ENCODE data around the gene KREMEN1. TPM values are rescaled to one million over a fixed set of nuclear protein-coding genes. Genes with fewer than 3 reads are reported as not detected.
"Not testable (repeated sequence)": the region's sequence is repeated elsewhere in the genome, so short reads cannot be mapped to it uniquely, and the experiment has no call there.

The KREMEN1 gene
- total RNA-seq, 1 experiment from 2014 or later: not detected

GRCh38 chr22:29079218-29079901 lies 6.5 kb downstream of the KREMEN1 start:
- Histone ChIP-seq H3K9me3 (ENCODE audit: low read length) (no peaks in the 10 kb centered on the region), H3K27me3 (ENCODE audit: low read length) (no peaks in the 10 kb centered on the region), H3K9ac (ENCODE audit: low read length) (no peak overlapping the region)

GRCh38 chr22:29080106-29080975 lies 7.5 kb downstream of the KREMEN1 start:
- H3K9ac ChIP-seq (ENCODE audit: low read length): no peak overlapping the region
- H3K4me2 ChIP-seq (ENCODE audit: low read depth, low read length, poor library complexity, severe bottlenecking): no peak overlapping the region
- no peak for DNase-seq
- no peaks in the 10 kb centered on the region for H3K79me2 ChIP-seq (ENCODE audit: low read length)
- H3K36me3 ChIP-seq (ENCODE audit: insufficient read depth, low read length): no peaks in the 10 kb centered on the region
- H2AFZ ChIP-seq (ENCODE audit: low read length): no peak overlapping the region
- 0 out of 2 replicates have a peak, but pooled peaks cover 3% of the 10 kb centered on the region for H3K4me1 ChIP-seq (ENCODE audit: low read length)
- H3K4me3 ChIP-seq (ENCODE audit: low read length): no peak overlapping the region
- no peak overlapping the region for H3K27ac ChIP-seq (ENCODE audit: low read length)
- H3K27me3 ChIP-seq (ENCODE audit: low read length): no peaks in the 10 kb centered on the region
- no peaks in the 10 kb centered on the region for H3K9me2 ChIP-seq (replicated peaks; ENCODE audit: insufficient read depth, low read length)
- no peaks in the 10 kb centered on the region for H4K20me1 ChIP-seq (ENCODE audit: insufficient read depth, low read depth, low read length)
- no peaks in the 10 kb centered on the region for H3K9me3 ChIP-seq (ENCODE audit: low read length)

More at GRCh38 chr22:29079218-29079901, 6.5 kb downstream of the KREMEN1 start:
- no peaks in the 10 kb centered on the region for H3K79me2 ChIP-seq (ENCODE audit: low read length)
- 0 out of 2 replicates have a peak, but pooled peaks cover 3% of the 10 kb centered on the region for H3K4me1 ChIP-seq (ENCODE audit: low read length)
- H3K9me2 ChIP-seq (replicated peaks; ENCODE audit: insufficient read depth, low read length): no peaks in the 10 kb centered on the region
- no peak for DNase-seq
- H3K4me2 ChIP-seq (ENCODE audit: low read depth, low read length, poor library complexity, severe bottlenecking): no peak overlapping the region
- no peak overlapping the region for H3K4me3 ChIP-seq (ENCODE audit: low read length)
- no peak overlapping the region for H2AFZ ChIP-seq (ENCODE audit: low read length)
- no peaks in the 10 kb centered on the region for H3K36me3 ChIP-seq (ENCODE audit: insufficient read depth, low read length)
- no peak overlapping the region for H3K27ac ChIP-seq (ENCODE audit: low read length)
- H4K20me1 ChIP-seq (ENCODE audit: insufficient read depth, low read depth, low read length): no peaks in the 10 kb centered on the region

DNA sequence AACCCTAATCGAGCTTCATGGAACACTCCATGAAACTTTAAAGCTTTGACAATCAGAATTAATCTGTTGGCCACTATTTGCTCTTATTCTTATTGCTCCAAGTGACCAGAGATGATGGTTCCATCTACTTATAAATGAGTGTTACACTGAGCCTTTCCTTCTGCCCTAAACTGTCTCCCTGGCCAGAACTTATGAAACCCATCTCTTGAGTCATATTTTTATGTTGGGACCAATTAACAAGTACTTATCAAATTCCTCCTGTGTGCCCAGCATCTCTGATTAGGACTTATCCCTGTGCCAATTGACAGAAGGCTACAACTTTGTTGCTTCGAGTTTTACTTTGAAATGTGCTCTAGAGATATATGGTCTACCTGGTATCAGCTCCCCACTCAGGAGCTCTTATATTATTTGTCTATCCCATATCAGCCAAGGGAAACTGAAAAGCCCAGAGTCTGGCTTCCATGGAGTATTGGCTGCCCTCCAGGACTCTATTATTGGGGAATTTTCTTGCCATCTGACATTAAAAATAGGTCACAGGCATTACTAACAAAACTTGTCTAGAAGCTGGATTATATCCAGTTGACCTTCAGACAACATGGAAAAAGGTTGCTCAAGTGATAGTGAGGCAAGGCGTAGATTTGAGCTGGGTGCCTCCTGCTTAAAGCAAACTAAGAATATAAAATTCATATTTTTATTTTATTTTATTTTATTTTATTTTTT lies 8.8 kb downstream of the KREMEN1 start:
- H3K36me3 ChIP-seq (ENCODE audit: insufficient read depth, low read length): no peaks in the 10 kb centered on the region
- H3K27me3 ChIP-seq (ENCODE audit: low read length): no peaks in the 10 kb centered on the region
- no peak overlapping the region for H3K9ac ChIP-seq (ENCODE audit: low read length)
- no peak overlapping the region for H3K4me3 ChIP-seq (ENCODE audit: low read length)
- no peak overlapping the region for H3K27ac ChIP-seq (ENCODE audit: low read length)
- H4K20me1 ChIP-seq (ENCODE audit: insufficient read depth, low read depth, low read length): no peaks in the 10 kb centered on the region
- 0 out of 2 replicates have a peak, but pooled peaks cover 3% of the 10 kb centered on the region for H3K4me1 ChIP-seq (ENCODE audit: low read length)
- no peak overlapping the region for H2AFZ ChIP-seq (ENCODE audit: low read length)
- no peaks in the 10 kb centered on the region for H3K79me2 ChIP-seq (ENCODE audit: low read length)
- H3K4me2 ChIP-seq (ENCODE audit: low read depth, low read length, poor library complexity, severe bottlenecking): no peak overlapping the region
- H3K9me2 ChIP-seq (replicated peaks; ENCODE audit: insufficient read depth, low read length): no peaks in the 10 kb centered on the region
- no peak for DNase-seq
- H3K9me3 ChIP-seq (ENCODE audit: low read length): no peaks in the 10 kb centered on the region

DNA sequence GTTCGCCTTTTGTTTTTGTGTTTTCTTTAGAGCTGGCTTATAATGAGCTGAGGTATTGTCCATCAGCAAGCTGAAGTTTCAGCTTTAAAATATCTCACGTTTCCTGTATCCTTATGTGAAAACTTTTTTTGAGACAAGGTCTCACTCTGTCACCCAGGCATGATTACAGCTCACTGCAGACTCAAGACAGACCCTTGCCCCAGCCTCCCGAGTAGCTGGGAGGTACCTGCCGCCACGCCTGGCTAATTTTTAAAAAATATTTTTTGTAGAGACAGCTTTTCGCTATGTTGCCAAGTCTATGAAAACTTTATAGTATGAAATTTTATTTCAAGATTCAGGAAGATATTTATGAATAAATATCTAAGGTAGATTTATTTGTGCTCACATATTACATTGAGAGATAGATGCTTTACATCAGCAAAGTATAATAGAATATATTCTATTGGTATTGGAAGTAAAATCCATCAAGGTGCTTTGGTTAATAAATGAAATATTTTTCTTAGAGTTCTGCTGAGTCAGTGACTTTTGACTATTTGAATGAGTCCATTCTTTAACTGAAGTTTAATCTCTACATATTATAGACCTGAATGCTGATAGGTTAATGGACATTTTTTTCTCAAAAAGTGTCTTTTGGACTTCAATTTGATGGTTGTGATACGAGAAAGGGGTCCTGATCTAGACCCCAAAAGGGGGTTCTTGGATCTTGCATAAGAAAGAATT lies 10.2 kb downstream of the KREMEN1 start:
- H3K9me2 ChIP-seq (replicated peaks; ENCODE audit: insufficient read depth, low read length): no peaks in the 10 kb centered on the region
- H3K4me2 ChIP-seq (ENCODE audit: low read depth, low read length, poor library complexity, severe bottlenecking): no peak overlapping the region
- no peak overlapping the region for H3K9ac ChIP-seq (ENCODE audit: low read length)
- H3K36me3 ChIP-seq (ENCODE audit: insufficient read depth, low read length): no peaks in the 10 kb centered on the region
- no peak for DNase-seq
- no peak overlapping the region for H3K4me3 ChIP-seq (ENCODE audit: low read length)
- H3K27ac ChIP-seq (ENCODE audit: low read length): no peak overlapping the region
- H3K9me3 ChIP-seq (ENCODE audit: low read length): no peaks in the 10 kb centered on the region
- H2AFZ ChIP-seq (ENCODE audit: low read length): no peak overlapping the region
- H3K27me3 ChIP-seq (ENCODE audit: low read length): no peaks in the 10 kb centered on the region
- no peaks in the 10 kb centered on the region for H4K20me1 ChIP-seq (ENCODE audit: insufficient read depth, low read depth, low read length)
- 0 out of 2 replicates have a peak, but pooled peaks cover 3% of the 10 kb centered on the region for H3K4me1 ChIP-seq (ENCODE audit: low read length)
- no peaks in the 10 kb centered on the region for H3K79me2 ChIP-seq (ENCODE audit: low read length)

GRCh38 chr22:29083576-29083932 lies 10.7 kb downstream of the KREMEN1 start:
- not testable (repeated sequence) for H3K4me3 ChIP-seq (ENCODE audit: low read length); H3K9ac ChIP-seq (ENCODE audit: low read length); H3K4me2 ChIP-seq (ENCODE audit: low read depth, low read length, poor library complexity, severe bottlenecking); H4K20me1 ChIP-seq (ENCODE audit: insufficient read depth, low read depth, low read length); H3K4me1 ChIP-seq (ENCODE audit: low read length); H3K9me2 ChIP-seq (replicated peaks; ENCODE audit: insufficient read depth, low read length); H3K27me3 ChIP-seq (ENCODE audit: low read length); H3K79me2 ChIP-seq (ENCODE audit: low read length); H3K27ac ChIP-seq (ENCODE audit: low read length); H3K36me3 ChIP-seq (ENCODE audit: insufficient read depth, low read length); H3K9me3 ChIP-seq (ENCODE audit: low read length); DNase-seq; H2AFZ ChIP-seq (ENCODE audit: low read length)

DNA sequence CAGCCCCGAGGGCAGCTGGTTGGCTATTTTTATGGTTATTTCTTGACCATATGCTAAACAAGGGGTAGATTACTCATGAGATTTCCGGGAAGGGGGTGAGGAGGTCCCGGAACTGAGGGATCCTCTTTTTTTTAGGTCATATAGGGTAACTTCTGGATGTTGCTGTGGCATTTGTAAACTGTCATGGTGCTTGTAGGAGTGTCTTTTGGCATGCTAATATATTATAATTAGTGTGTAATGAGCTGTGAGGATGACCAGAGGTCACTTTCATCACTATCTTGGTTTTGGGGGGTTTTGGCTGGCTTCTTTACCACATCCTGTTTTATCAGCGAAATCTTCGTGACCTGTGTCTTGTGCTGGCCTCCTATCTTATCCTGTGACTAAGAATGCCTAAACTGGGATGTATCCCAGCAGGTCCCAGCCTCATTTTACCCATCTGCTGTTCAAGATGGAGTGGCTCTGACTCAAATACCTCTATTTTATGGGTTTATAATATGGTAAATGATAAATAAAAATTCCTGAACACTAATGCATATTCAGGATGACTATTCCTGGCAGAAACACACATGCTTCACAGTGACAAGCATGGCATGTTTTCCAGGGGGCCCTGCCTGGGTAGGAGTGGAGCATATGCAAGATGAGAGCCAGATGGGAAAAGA lies 11.2 kb downstream of the KREMEN1 start:
- Histone ChIP-seq H3K27ac (ENCODE audit: low read length) (no peak overlapping the region), H3K4me1 (ENCODE audit: low read length) (0 out of 2 replicates have a peak, but pooled peaks cover 3% of the 10 kb centered on the region), H3K4me2 (ENCODE audit: low read depth, low read length, poor library complexity, severe bottlenecking) (no peak overlapping the region), H3K9me2 (replicated peaks; ENCODE audit: insufficient read depth, low read length) (no peaks in the 10 kb centered on the region), H3K4me3 (ENCODE audit: low read length) (no peak overlapping the region), H3K9ac (ENCODE audit: low read length) (no peak overlapping the region), H3K79me2 (ENCODE audit: low read length) (no peaks in the 10 kb centered on the region), H4K20me1 (ENCODE audit: insufficient read depth, low read depth, low read length) (no peaks in the 10 kb centered on the region), H3K9me3 (ENCODE audit: low read length) (no peaks in the 10 kb centered on the region), H3K36me3 (ENCODE audit: insufficient read depth, low read length) (no peaks in the 10 kb centered on the region), H2AFZ (ENCODE audit: low read length) (no peak overlapping the region), H3K27me3 (ENCODE audit: low read length) (no peaks in the 10 kb centered on the region)
- DNase-seq: no peak

DNA sequence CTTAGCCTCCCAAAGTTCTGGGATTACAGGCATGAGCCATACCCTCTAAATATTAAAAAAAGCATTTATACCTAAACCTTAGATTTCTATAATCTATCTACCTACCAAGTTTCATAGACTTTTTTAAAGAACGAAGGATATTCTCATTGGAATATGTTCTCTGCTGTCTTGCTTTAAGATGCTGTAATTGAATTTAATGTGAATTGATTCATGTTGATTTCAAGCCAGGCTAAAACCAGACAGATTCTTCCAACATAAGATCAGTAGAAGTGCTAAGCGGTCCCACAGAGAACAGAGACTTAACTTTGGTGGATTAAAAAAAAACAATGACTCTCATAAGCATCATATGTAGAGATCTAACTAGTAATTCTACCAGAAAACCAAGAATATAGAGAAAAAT lies 14.2 kb downstream of the KREMEN1 start:
- H2AFZ ChIP-seq (ENCODE audit: low read length): no peak overlapping the region
- H3K79me2 ChIP-seq (ENCODE audit: low read length): no peaks in the 10 kb centered on the region
- no peaks in the 10 kb centered on the region for H3K27me3 ChIP-seq (ENCODE audit: low read length)

More for the DNA sequence above, 14.2 kb downstream of the KREMEN1 start:
- no peaks in the 10 kb centered on the region for H4K20me1 ChIP-seq (ENCODE audit: insufficient read depth, low read depth, low read length)
- 0 out of 2 replicates have a peak, but pooled peaks cover 3% of the 10 kb centered on the region for H3K4me1 ChIP-seq (ENCODE audit: low read length)
- no peak overlapping the region for H3K4me3 ChIP-seq (ENCODE audit: low read length)
- no peak overlapping the region for H3K27ac ChIP-seq (ENCODE audit: low read length)
- no peak overlapping the region for H3K4me2 ChIP-seq (ENCODE audit: low read depth, low read length, poor library complexity, severe bottlenecking)
- H3K9me3 ChIP-seq (ENCODE audit: low read length): no peaks in the 10 kb centered on the region
- H3K36me3 ChIP-seq (ENCODE audit: insufficient read depth, low read length): no peaks in the 10 kb centered on the region
- no peaks in the 10 kb centered on the region for H3K9me2 ChIP-seq (replicated peaks; ENCODE audit: insufficient read depth, low read length)
- H3K9ac ChIP-seq (ENCODE audit: low read length): no peak overlapping the region
- no peak for DNase-seq
